Measurements from ENCODE around the gene PCDH9. TPM values are rescaled to one million over a fixed set of nuclear protein-coding genes. Genes with fewer than 3 reads are reported as not detected.

PCDH9 gene
- total RNA-seq, 4 donors from 2014 or later: 2.8 to 22.4 (median 12.9) TPM

DNA sequence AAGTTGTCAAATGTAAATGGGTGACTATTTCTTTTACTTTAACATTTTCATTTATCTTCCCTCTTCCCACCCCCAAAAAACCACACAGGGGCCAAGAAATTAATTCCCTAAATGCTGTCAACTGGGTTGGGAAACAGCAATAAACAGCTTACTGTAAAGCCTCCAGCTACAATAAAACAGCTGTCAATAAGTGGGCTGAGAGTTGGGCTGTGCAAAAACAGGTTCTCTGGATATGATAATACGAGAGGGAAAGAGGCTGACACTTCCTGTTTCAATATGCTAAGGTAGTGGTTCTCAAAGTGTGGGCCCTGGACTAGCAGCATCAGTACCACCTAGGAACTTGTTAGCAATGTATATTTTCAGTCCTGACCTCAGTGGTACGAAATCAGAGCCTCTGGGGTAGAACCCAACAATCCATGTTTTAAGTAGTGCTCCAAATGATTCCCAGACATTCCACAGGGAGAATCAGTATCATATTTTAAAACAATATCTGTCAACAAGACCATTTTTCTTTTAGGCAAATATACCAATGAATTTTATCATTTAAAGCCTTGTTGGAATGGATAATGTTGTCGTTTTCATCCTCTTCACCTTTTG, 8.4 kb downstream of the PCDH9 start:
- Histone ChIP-seq H3K27me3 (no peaks in the 10 kb centered on the region), H3K4me3 (replicated peaks in 1 of 3) (no peak overlapping the region), H3K4me1 (peaks cover 0 to 8% of the 10 kb centered on the region in 2 donors), H3K36me3 (no peaks in the 10 kb centered on the region), H3K9me3 (no peaks in the 10 kb centered on the region), H3K27ac (no peak overlapping the region)
- intact Hi-C loops (cut with DNase I): no loop called here
- TF ChIP-seq, protein P1, sequence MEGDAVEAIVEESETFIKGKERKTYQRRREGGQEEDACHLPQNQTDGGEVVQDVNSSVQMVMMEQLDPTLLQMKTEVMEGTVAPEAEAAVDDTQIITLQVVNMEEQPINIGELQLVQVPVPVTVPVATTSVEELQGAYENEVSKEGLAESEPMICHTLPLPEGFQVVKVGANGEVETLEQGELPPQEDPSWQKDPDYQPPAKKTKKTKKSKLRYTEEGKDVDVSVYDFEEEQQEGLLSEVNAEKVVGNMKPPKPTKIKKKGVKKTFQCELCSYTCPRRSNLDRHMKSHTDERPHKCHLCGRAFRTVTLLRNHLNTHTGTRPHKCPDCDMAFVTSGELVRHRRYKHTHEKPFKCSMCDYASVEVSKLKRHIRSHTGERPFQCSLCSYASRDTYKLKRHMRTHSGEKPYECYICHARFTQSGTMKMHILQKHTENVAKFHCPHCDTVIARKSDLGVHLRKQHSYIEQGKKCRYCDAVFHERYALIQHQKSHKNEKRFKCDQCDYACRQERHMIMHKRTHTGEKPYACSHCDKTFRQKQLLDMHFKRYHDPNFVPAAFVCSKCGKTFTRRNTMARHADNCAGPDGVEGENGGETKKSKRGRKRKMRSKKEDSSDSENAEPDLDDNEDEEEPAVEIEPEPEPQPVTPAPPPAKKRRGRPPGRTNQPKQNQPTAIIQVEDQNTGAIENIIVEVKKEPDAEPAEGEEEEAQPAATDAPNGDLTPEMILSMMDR (IDR thresholded peaks at IDR 0.05): no peak
- TF ChIP-seq POLR2A (IDR thresholded peaks at IDR 0.05): no peak
- 77 to 81% methylated on average over 3 of the region's 3 CpGs for WGBS, 2 donors
- DNase-seq: no peak

GRCh38 chr13:67219113-67219512, 11.0 kb downstream of the PCDH9 start:
- Histone ChIP-seq H3K4me3 (replicated peaks in 1 of 3) (no peak overlapping the region), H3K9me3 (no peaks in the 10 kb centered on the region), H3K27ac (no peak overlapping the region), H3K36me3 (no peaks in the 10 kb centered on the region), H3K27me3 (no peaks in the 10 kb centered on the region), H3K4me1 (peaks cover 0 to 8% of the 10 kb centered on the region in 2 donors)
- no peak for TF ChIP-seq POLR2A (IDR thresholded peaks at IDR 0.05)
- no peak for DNase-seq
- 92 to 98% methylated on average over 1 of the region's 1 CpG for WGBS, 2 donors
- intact Hi-C loops (cut with DNase I): no loop called here

GRCh38 chr13:67217880-67218279, 12.3 kb downstream of the PCDH9 start:
- no peak for TF ChIP-seq POLR2A (IDR thresholded peaks at IDR 0.05)
- TF ChIP-seq, protein P1 (IDR thresholded peaks at IDR 0.05): no peak
- Histone ChIP-seq H3K27me3 (no peaks in the 10 kb centered on the region), H3K27ac (no peak overlapping the region), H3K4me1 (peaks cover 0 to under 1% of the 10 kb centered on the region in 2 donors), H3K4me3 (replicated peaks in 1 of 3) (no peak overlapping the region), H3K9me3 (no peaks in the 10 kb centered on the region), H3K36me3 (no peaks in the 10 kb centered on the region)
- intact Hi-C loops (cut with DNase I): no loop called here
- no peak for DNase-seq

- Histone ChIP-seq H3K27ac (no peak overlapping the region), H3K9me3 (no peaks in the 10 kb centered on the region), H3K4me3 (replicated peaks in 1 of 3) (no peak overlapping the region), H3K36me3 (no peaks in the 10 kb centered on the region), H3K4me1 (no peaks in the 10 kb centered on the region), H3K27me3 (no peaks in the 10 kb centered on the region)
- DNase-seq: no peak
- intact Hi-C loops (cut with DNase I): no loop called here
- WGBS, 2 donors: 91 to 95% methylated on average over 4 of the region's 4 CpGs
- no peak for TF ChIP-seq POLR2A (IDR thresholded peaks at IDR 0.05)
- TF ChIP-seq, protein P1 (IDR thresholded peaks at IDR 0.05): no peak
These were observed 13.3 kb downstream of the PCDH9 start for GRCh38 chr13:67216864-67217263.

DNA sequence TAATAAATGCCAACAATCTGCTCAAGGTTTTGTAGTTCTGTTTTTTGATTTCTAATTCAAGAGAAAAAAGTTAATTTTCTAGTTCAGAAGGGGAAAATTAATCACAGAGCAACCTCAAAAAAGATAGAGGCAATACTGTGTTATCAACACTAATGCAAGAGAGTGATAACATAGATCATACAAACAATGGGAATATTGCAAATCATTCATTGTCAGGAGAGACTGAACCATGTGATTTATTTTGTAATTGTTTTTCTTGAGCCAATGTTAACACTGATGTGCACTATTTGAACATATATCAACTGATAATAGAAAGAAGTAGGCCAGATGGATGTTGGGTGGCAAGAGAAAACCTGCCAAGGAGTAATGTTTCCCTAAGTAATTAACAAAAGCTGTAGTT, 19.9 kb downstream of the PCDH9 start:
- H3K27me3 ChIP-seq: no peaks in the 10 kb centered on the region
- intact Hi-C loops (cut with DNase I): no loop called here
- no peaks in the 10 kb centered on the region for H3K9me3 ChIP-seq
- no peak overlapping the region for H3K4me3 ChIP-seq (replicated peaks in 1 of 3)
- no peaks in the 10 kb centered on the region for H3K36me3 ChIP-seq
- no peak for TF ChIP-seq POLR2A (IDR thresholded peaks at IDR 0.05)
- TF ChIP-seq, protein P1 (IDR thresholded peaks at IDR 0.05): no peak
- H3K4me1 ChIP-seq: no peaks in the 10 kb centered on the region
- no peak for DNase-seq
- H3K27ac ChIP-seq: no peak overlapping the region

- intact Hi-C loops (cut with DNase I): no loop called here
- 75 to 90% methylated on average over 1 of the region's 1 CpG for WGBS, 2 donors
- TF ChIP-seq, protein P1 (IDR thresholded peaks at IDR 0.05): no peak
- TF ChIP-seq POLR2A (IDR thresholded peaks at IDR 0.05): no peak
These were observed 21.6 kb downstream of the PCDH9 start for GRCh38 chr13:67208552-67208951.

More at GRCh38 chr13:67208552-67208951, 21.6 kb downstream of the PCDH9 start:
- no peaks in the 10 kb centered on the region for H3K36me3 ChIP-seq
- H3K4me1 ChIP-seq: no peaks in the 10 kb centered on the region
- no peaks in the 10 kb centered on the region for H3K9me3 ChIP-seq
- H3K27me3 ChIP-seq: no peaks in the 10 kb centered on the region
- no peak overlapping the region for H3K4me3 ChIP-seq (replicated peaks in 1 of 3)
- H3K27ac ChIP-seq: no peak overlapping the region
- DNase-seq: no peak

Data from thyroid gland (tissue), 4 donors.